Activated B cell treated with CpG ODN at 0.5 μM for 24 hours (primary cell): Measurements from ENCODE around the gene LDAH. TPM values are rescaled to one million over a fixed set of nuclear protein-coding genes. Genes with fewer than 3 reads are reported as not detected.

ENCODE experiments used
- ATAC-seq: fragments of 200-7000 bp; cut with Tn5 transposase; one replicate; pipeline ENCODE4 v1.10.0; 2021; ENCODE audit warnings: low read depth, mild to moderate bottlenecking, moderate library complexity
- CTCF ChIA-PET: fragments of 350-600 bp; sonication (Branson Sonifier 250); formaldehyde crosslinking; loops from one replicate; lab custom pipeline; 2021; ENCODE audit warnings: antibody characterized with exemption; lab: Charles Lee
- POLR2A ChIA-PET: fragments of 350-600 bp; sonication (Branson Sonifier 250); formaldehyde crosslinking; loops from one replicate; lab custom pipeline; 2021; ENCODE audit warnings: antibody characterized with exemption; lab: Charles Lee
- DNase-seq: peaks from one replicate; pipeline ENCODE4 v3.0.0; 2022
- H3K27ac Mint-ChIP-seq: one replicate; pipeline ENCODE4 v1.8.0; 2020; ENCODE audit warnings: mixed read lengths
- H3K27me3 Mint-ChIP-seq: one replicate; pipeline ENCODE4 v1.8.0; 2021; ENCODE audit warnings: mixed read lengths
- H3K36me3 Mint-ChIP-seq: one replicate; pipeline ENCODE4 v1.8.0; 2021; ENCODE audit warnings: low read depth, mixed read lengths
- H3K4me1 Mint-ChIP-seq: one replicate; pipeline ENCODE4 v1.8.0; 2021; ENCODE audit warnings: mixed read lengths
- H3K4me3 Mint-ChIP-seq: one replicate; pipeline ENCODE4 v1.8.0; 2020; ENCODE audit warnings: mild to moderate bottlenecking, mixed read lengths
- H3K9me3 Mint-ChIP-seq: one replicate; pipeline ENCODE4 v1.8.0; 2020; ENCODE audit warnings: mixed read lengths
- CTCF ChIP-seq: fragments of 200-600 bp; IDR thresholded peaks from one replicate; pipeline ENCODE4 v1.8.0; 2022; ENCODE audit warnings: antibody characterized with exemption, mild to moderate bottlenecking
- intact Hi-C: fragments of 100-400 bp; cut with micrococcal nuclease; formaldehyde crosslinking; loops from one replicate; pipeline ENCODE4 v1.15.1; 2024
- total RNA-seq: library from RNA; stranded (reverse); gene quantifications from 2 replicates; pipeline ENCODE4 v1.2.3, GENCODE V29; 2022

LDAH gene
- total RNA-seq, 1 donor from 2014 or later, result 31.2 TPM

GRCh38 chr2:20635675-20636584 is 187.0 kb downstream of the LDAH start:
- peaks cover 43% of the 10 kb centered on the region for H3K36me3 Mint-ChIP-seq

GRCh38 chr2:20635113-20635510 is 187.8 kb downstream of the LDAH start:
- Mint-ChIP-seq H3K27ac (no peak overlapping the region), H3K4me1 (peaks cover 8% of the 10 kb centered on the region), H3K9me3 (no peaks in the 10 kb centered on the region), H3K27me3 (no peaks in the 10 kb centered on the region), H3K4me3 (no peak overlapping the region), H3K36me3 (peaks cover 40% of the 10 kb centered on the region)
- DNase-seq, result no peak
- ChIA-PET CTCF (interaction anchor here (0.9 to 2.6 kb wide), 8 partner anchors 9 to 224 kb away, joined by 3 to 26 read pairs (median 4); partner anchors contain the start of gene RHOB), POLR2A (interaction anchor here (0.7 to 3.2 kb wide), 2 partner anchors 188 to 353 kb away, joined by 4 to 10 read pairs; partner anchors contain the start of gene RHOB)
- intact Hi-C loops, result loop anchor here (2.0 to 5.0 kb wide), 2 partner anchors 38 to 678 kb away; no protein-coding TSS in a partner anchor
- TF ChIP-seq CTCF, result no peak
- ATAC-seq, result no peak

More at GRCh38 chr2:20635675-20636584, 187.0 kb downstream of the LDAH start:
- POLR2A ChIA-PET, result interaction anchor here (3.2 kb wide), 1 partner anchor 189 kb away, joined by 10 read pairs; the partner anchor contains the start of gene RHOB
- Mint-ChIP-seq H3K27me3 (no peaks in the 10 kb centered on the region), H3K9me3 (no peaks in the 10 kb centered on the region), H3K4me1 (peaks cover 8% of the 10 kb centered on the region), H3K4me3 (no peak overlapping the region), H3K27ac (no peak overlapping the region)
- CTCF ChIA-PET, result interaction anchor here (0.5 to 2.6 kb wide), 13 partner anchors 13 to 300 kb away, joined by 3 to 26 read pairs (median 4); partner anchors contain the start of gene RHOB
- no peak for TF ChIP-seq CTCF
- peak; percentile 64 for DNase-seq
- intact Hi-C loops, result loop anchor here (1.0 to 5.0 kb wide), 4 partner anchors 39 to 679 kb away; no protein-coding TSS in a partner anchor
- peak; percentile 97 for ATAC-seq

- H3K27me3 Mint-ChIP-seq, result no peaks in the 10 kb centered on the region
- ATAC-seq (no peak), DNase-seq (no peak)
- no peak for TF ChIP-seq CTCF
- ChIA-PET POLR2A (interaction anchor here (0.7 to 3.2 kb wide), 2 partner anchors 188 to 353 kb away, joined by 4 to 10 read pairs; partner anchors contain the start of gene RHOB), CTCF (interaction anchor here (0.6 to 2.6 kb wide), 10 partner anchors 9 to 392 kb away, joined by 3 to 26 read pairs (median 4); partner anchors contain the start of gene RHOB)
- H3K9me3 Mint-ChIP-seq, result no peaks in the 10 kb centered on the region
- no peak overlapping the region for H3K27ac Mint-ChIP-seq
- H3K4me1 Mint-ChIP-seq, result peaks cover 8% of the 10 kb centered on the region
- H3K4me3 Mint-ChIP-seq, result no peak overlapping the region
- intact Hi-C loops, result loop anchor here (2.0 to 5.0 kb wide), 2 partner anchors 38 to 677 kb away; no protein-coding TSS in a partner anchor
- peaks cover 41% of the 10 kb centered on the region for H3K36me3 Mint-ChIP-seq
These were observed 188.3 kb downstream of the LDAH start for GRCh38 chr2:20634507-20635112.

Other genes starting within 250 kb of the LDAH start
- gene HS1BP3, start 172.0 kb downstream of the LDAH start, total RNA-seq, result 13.0 and 13.1 TPM in 2 replicates
- 5.9 and 6.7 TPM in 2 replicates for gene GDF7, start 156.0 kb downstream of the LDAH start, total RNA-seq
- gene APOB, start 221.0 kb upstream of the LDAH start, total RNA-seq, result not detected in 2 replicates